B cell (primary cell): Measurements from ENCODE around the gene DUSP11. TPM values are rescaled to one million over a fixed set of nuclear protein-coding genes. Genes with fewer than 3 reads are reported as not detected.

Experiments
- ATAC-seq: fragments of 200-7000 bp; cut with Tn5 transposase; one replicate; pipeline ENCODE4 v1.10.0; 2021; ENCODE audit warnings: low read depth, mild to moderate bottlenecking, moderate number of reproducible peaks, moderate library complexity
- CTCF ChIA-PET: fragments of 350-600 bp; sonication (Branson Sonifier 250); formaldehyde crosslinking; loops from one replicate; lab custom pipeline; 2021; ENCODE audit warnings: antibody characterized with exemption, inconsistent platforms; lab: Charles Lee
- POLR2A ChIA-PET: fragments of 350-600 bp; sonication (Branson Sonifier 250); formaldehyde crosslinking; loops from one replicate; lab custom pipeline; 2021; ENCODE audit warnings: antibody characterized with exemption; lab: Charles Lee
- DNase-seq: peaks from one replicate; pipeline ENCODE4 v3.0.0; 2013
- H2AFZ ChIP-seq: 2 replicates; pipeline ENCODE4 v1.6.1; 2012; ENCODE audit warnings: mild to moderate bottlenecking, low read depth, low read length; ENCODE audit not compliant: insufficient read depth, poor library complexity, severe bottlenecking
- H3K27ac ChIP-seq, 2 donors: 1 replicate in 1 of 2; 2 replicates in 1 of 2; pipeline ENCODE4 v1.5.1; 2012 to 2013; ENCODE audit warnings: low read length in 2 of 2, mild to moderate bottlenecking in 2 of 2, moderate library complexity in 1 of 2
- H3K27me3 ChIP-seq, 4 experiments: fragments of 200-600 bp in 1 of 4; sonication (generic) in 1 of 4; replicated peaks in 1 of 4; 1 replicate in 2 of 4; 2 replicates in 2 of 4; pipeline versions ENCODE4 v1.6.1 to v1.7.0; 2013 to 2016; ENCODE audit warnings: low read length in 3 of 4, mild to moderate bottlenecking in 2 of 4, mixed read lengths in 1 of 4, moderate library complexity in 1 of 4; ENCODE audit not compliant: insufficient read depth in 4 of 4, control insufficient read depth in 3 of 4; ENCODE audit errors: control extremely low read depth in 1 of 4
- H3K36me3 ChIP-seq, 2 experiments: replicated peaks in 1 of 2; 1 replicate in 1 of 2; 2 replicates in 1 of 2; pipeline versions ENCODE4 v1.6.1 to v1.7.1; 2013; ENCODE audit warnings: low read length in 1 of 2; ENCODE audit not compliant: insufficient read depth in 2 of 2, control insufficient read depth in 1 of 2; ENCODE audit errors: control extremely low read depth in 1 of 2, extremely low read depth in 1 of 2
- H3K4me1 ChIP-seq, 2 donors: fragments of 200-600 bp in 1 of 2; sonication (generic) in 1 of 2; 1 replicate in 1 of 2; 2 replicates in 1 of 2; pipeline versions ENCODE4 v1.5.1 to v1.6.1; 2013 to 2017; ENCODE audit warnings: low read length in 2 of 2; ENCODE audit not compliant: control insufficient read depth in 2 of 2, insufficient read depth in 2 of 2
- H3K4me2 ChIP-seq: replicated peaks from 2 replicates; pipeline ENCODE3; 2012; ENCODE audit warnings: mild to moderate bottlenecking, low read depth, low read length; ENCODE audit not compliant: poor library complexity, severe bottlenecking
- H3K4me3 ChIP-seq, 5 experiments: fragments of 200-600 bp in 1 of 5; sonication (generic) in 1 of 5; 1 replicate in 3 of 5; 2 replicates in 2 of 5; pipeline versions ENCODE4 v1.5.1 to v1.7.0; 2011 to 2016; ENCODE audit warnings: low read length in 4 of 5, mild to moderate bottlenecking in 4 of 5, low read depth in 2 of 5, control low read depth in 1 of 5, moderate library complexity in 1 of 5; ENCODE audit not compliant: insufficient read depth in 1 of 5; ENCODE audit errors: control extremely low read depth in 1 of 5, extremely low read depth in 1 of 5
- H3K79me2 ChIP-seq: fragments of 200-600 bp; sonication (generic); one replicate; pipeline ENCODE4 v1.6.0; 2016; ENCODE audit warnings: low read length; ENCODE audit not compliant: control insufficient read depth, insufficient read depth
- H3K9ac ChIP-seq: fragments of 200-600 bp; sonication (generic); 2 replicates; pipeline ENCODE4 v1.6.1; 2017; ENCODE audit warnings: mild to moderate bottlenecking, low read length, moderate library complexity
- H3K9me3 ChIP-seq, 3 donors: one replicate each; pipeline versions ENCODE4 v1.6.1 to v1.7.1; 2013; ENCODE audit warnings: low read length in 2 of 3; ENCODE audit not compliant: control insufficient read depth in 2 of 3, insufficient read depth in 1 of 3; ENCODE audit errors: control extremely low read depth in 1 of 3
- H4K20me1 ChIP-seq: 2 replicates; pipeline ENCODE4 v1.6.0; 2012; ENCODE audit warnings: mild to moderate bottlenecking, low read length; ENCODE audit not compliant: insufficient read depth, control insufficient read depth, poor library complexity, severe bottlenecking
- H3K27ac Mint-ChIP-seq: one replicate; pipeline ENCODE4 v1.8.0; 2021; ENCODE audit warnings: mixed read lengths
- H3K27me3 Mint-ChIP-seq: one replicate; pipeline ENCODE4 v1.8.0; 2021; ENCODE audit warnings: mixed read lengths
- H3K4me1 Mint-ChIP-seq: one replicate; pipeline ENCODE4 v1.8.0; 2021; ENCODE audit warnings: mixed read lengths
- H3K4me3 Mint-ChIP-seq: one replicate; pipeline ENCODE4 v1.8.0; 2021; ENCODE audit warnings: mixed read lengths
- H3K9me3 Mint-ChIP-seq: one replicate; pipeline ENCODE4 v1.8.0; 2022; ENCODE audit warnings: mixed read lengths; ENCODE audit not compliant: insufficient read depth
- CTCF ChIP-seq: fragments of 200-600 bp; IDR thresholded peaks from one replicate; pipeline ENCODE4 v1.8.0; 2022; ENCODE audit warnings: antibody characterized with exemption, mild to moderate bottlenecking
- EZH2 ChIP-seq: IDR thresholded peaks from 2 replicates; pipeline ENCODE4 v1.6.1; 2012; ENCODE audit warnings: borderline replicate concordance, low read depth, mild to moderate bottlenecking, moderate library complexity, low read length; ENCODE audit not compliant: insufficient read depth, poor library complexity, severe bottlenecking
- WGBS: methylation state at CpG from one replicate; pipeline ENCODE4 v1.1.5; 2013; ENCODE audit warnings: missing lambda C conversion rate; ENCODE audit not compliant: insufficient coverage; 5-methylcytosine and 5-hydroxymethylcytosine counted together
- intact Hi-C: fragments of 100-400 bp; cut with micrococcal nuclease; formaldehyde crosslinking; loops from one replicate; pipeline ENCODE4 v1.10.0; 2022
- polyA plus RNA-seq: library from polyadenylated mRNA; depleted of rRNA; stranded (reverse); fragments of >200 nt; gene quantifications from 2 replicates; pipeline ENCODE4 v1.2.3, GENCODE V29; 2012
- total RNA-seq, 2 donors: library from RNA; stranded (reverse); fragments of 120-200 nt in 1 of 2; gene quantifications; 1 replicate in 1 of 2; 2 replicates in 1 of 2; pipeline versions ENCODE4 v1.2.3 to v1.2.4, GENCODE V29; 2013 to 2022

DUSP11 gene
- total and polyA plus RNA-seq, 2 donors (not counting 1 experiment from before 2014, with no cell fraction given) = 16.0 to 42.2 TPM

- Histone ChIP-seq H3K4me2 (no peak overlapping the region), H3K27ac (no peak overlapping the region), H3K36me3 (peaks cover 20 to 75% of the 10 kb centered on the region in 2 experiments), H3K9me3 (no peaks in the 10 kb centered on the region), H4K20me1 (peaks cover 27% of the 10 kb centered on the region), H2AFZ (no peak overlapping the region), H3K4me3 (no peak overlapping the region), H3K9ac (no peak overlapping the region), H3K4me1 (no peaks in the 10 kb centered on the region), H3K79me2 (peaks cover 26% of the 10 kb centered on the region), H3K27me3 (no peaks in the 10 kb centered on the region)
- H3K4me3 Mint-ChIP-seq = no peak overlapping the region
- ATAC-seq = no peak
- ChIA-PET POLR2A (no interaction called here), CTCF (no interaction called here)
- no peak for DNase-seq
- peaks cover 9% of the 10 kb centered on the region for H3K4me1 Mint-ChIP-seq
- intact Hi-C loops = no loop called here
- no peaks in the 10 kb centered on the region for H3K9me3 Mint-ChIP-seq
- no peaks in the 10 kb centered on the region for H3K27me3 Mint-ChIP-seq
- no peak overlapping the region for H3K27ac Mint-ChIP-seq
- TF ChIP-seq EZH2 (no peak), CTCF (no peak)
Measured at GRCh38 chr2:73772819-73773218, 7.1 kb downstream of the DUSP11 start.

GRCh38 chr2:73770725-73771124, 9.2 kb downstream of the DUSP11 start:
- POLR2A ChIA-PET = no interaction called here
- ATAC-seq = no peak

More at GRCh38 chr2:73770725-73771124, 9.2 kb downstream of the DUSP11 start:
- no peak overlapping the region for H3K4me3 ChIP-seq
- Mint-ChIP-seq H3K4me1 (peaks cover 4% of the 10 kb centered on the region), H3K27ac (no peak overlapping the region), H3K9me3 (no peaks in the 10 kb centered on the region), H3K27me3 (no peaks in the 10 kb centered on the region), H3K4me3 (no peak overlapping the region)
- DNase-seq = no peak
- H3K9me3 ChIP-seq = no peaks in the 10 kb centered on the region
- H4K20me1 ChIP-seq = peaks cover 30% of the 10 kb centered on the region
- H3K79me2 ChIP-seq = peaks cover 15% of the 10 kb centered on the region
- H3K4me2 ChIP-seq = no peak overlapping the region
- CTCF ChIA-PET = no interaction called here
- intact Hi-C loops = no loop called here
- 100% methylated on average over 3 of the region's 3 CpGs for WGBS
- H3K9ac ChIP-seq = no peak overlapping the region
- no peaks in the 10 kb centered on the region for H3K4me1 ChIP-seq
- peaks cover 22 to 70% of the 10 kb centered on the region in 2 experiments for H3K36me3 ChIP-seq
- no peak overlapping the region for H2AFZ ChIP-seq
- H3K27ac ChIP-seq = no peak overlapping the region
- TF ChIP-seq CTCF (no peak), EZH2 (no peak)
- H3K27me3 ChIP-seq = no peaks in the 10 kb centered on the region
